ENCODE measurements around the gene RHOC.

GRCh38 chr1:112695276-112695675 is 11.7 kb downstream of the RHOC start:
- TF ChIP-seq POLR2A (IDR thresholded peaks at IDR 0.05; ENCODE audit: low read depth, low read length) (no peak), POLR2AphosphoS5 (IDR thresholded peaks at IDR 0.05; ENCODE audit: low read depth, low read length) (no peak)
